ENCODE results near the gene PCDH9.

Gene PCDH9

GRCh38 chr13:66958611-66959010 is 271.5 kb downstream of the PCDH9 start:
- DNase-seq = no peak

- no peak for DNase-seq
Observed at GRCh38 chr13:66952507-66952906, 277.6 kb downstream of the PCDH9 start.

- DNase-seq = no peak
Observed at GRCh38 chr13:66951426-66951825, 278.7 kb downstream of the PCDH9 start.

GRCh38 chr13:66950666-66951065 is 279.5 kb downstream of the PCDH9 start:
- DNase-seq = no peak

- DNase-seq = no peak
Observed at GRCh38 chr13:66948910-66949309, 281.2 kb downstream of the PCDH9 start.

- no peak for DNase-seq
Observed at GRCh38 chr13:66943530-66943929, 286.6 kb downstream of the PCDH9 start.

- no peak for DNase-seq
Observed at GRCh38 chr13:66940113-66940512, 290.0 kb downstream of the PCDH9 start.

- no peak for DNase-seq
Observed at GRCh38 chr13:66937423-66937822, 292.7 kb downstream of the PCDH9 start.

- no peak for DNase-seq
Observed at GRCh38 chr13:66933994-66934393, 296.1 kb downstream of the PCDH9 start.

GRCh38 chr13:66933527-66933926 is 296.6 kb downstream of the PCDH9 start:
- no peak for DNase-seq

GRCh38 chr13:66927562-66927961 is 302.6 kb downstream of the PCDH9 start:
- no peak for DNase-seq

- no peak for DNase-seq
Observed at GRCh38 chr13:66926851-66927524, 303.1 kb downstream of the PCDH9 start.

GRCh38 chr13:66926200-66926850 is 303.8 kb downstream of the PCDH9 start:
- no peak for DNase-seq

- no peak for DNase-seq
Observed at GRCh38 chr13:66922444-66922843, 307.7 kb downstream of the PCDH9 start.

GRCh38 chr13:66921437-66921836 is 308.7 kb downstream of the PCDH9 start:
- DNase-seq = no peak

GRCh38 chr13:66915596-66916185 is 314.4 kb downstream of the PCDH9 start:
- no peak for DNase-seq

- DNase-seq = no peak
Observed at GRCh38 chr13:66914155-66914554, 316.0 kb downstream of the PCDH9 start.

- no peak for DNase-seq
Observed at GRCh38 chr13:66911411-66911939, 318.7 kb downstream of the PCDH9 start.

- DNase-seq = no peak
Observed at GRCh38 chr13:66899955-66900354, 330.2 kb downstream of the PCDH9 start.

- no peak for DNase-seq
Observed at GRCh38 chr13:66896933-66897332, 333.2 kb downstream of the PCDH9 start.

- DNase-seq = no peak
Observed at GRCh38 chr13:66895780-66896179, 334.4 kb downstream of the PCDH9 start.

- no peak for DNase-seq
Observed at GRCh38 chr13:66895320-66895719, 334.8 kb downstream of the PCDH9 start.

GRCh38 chr13:66888698-66889097 is 341.4 kb downstream of the PCDH9 start:
- DNase-seq = no peak

GRCh38 chr13:66887088-66887487 is 343.0 kb downstream of the PCDH9 start:
- no peak for DNase-seq
